ENCODE measurements around the gene IPO11. TPM values are rescaled to one million over a fixed set of nuclear protein-coding genes. Genes with fewer than 3 reads are reported as not detected.

IPO11 gene
- total and polyA plus RNA-seq, 9 donors: 10.4 to 40.3 (median 24.6) TPM

DNA sequence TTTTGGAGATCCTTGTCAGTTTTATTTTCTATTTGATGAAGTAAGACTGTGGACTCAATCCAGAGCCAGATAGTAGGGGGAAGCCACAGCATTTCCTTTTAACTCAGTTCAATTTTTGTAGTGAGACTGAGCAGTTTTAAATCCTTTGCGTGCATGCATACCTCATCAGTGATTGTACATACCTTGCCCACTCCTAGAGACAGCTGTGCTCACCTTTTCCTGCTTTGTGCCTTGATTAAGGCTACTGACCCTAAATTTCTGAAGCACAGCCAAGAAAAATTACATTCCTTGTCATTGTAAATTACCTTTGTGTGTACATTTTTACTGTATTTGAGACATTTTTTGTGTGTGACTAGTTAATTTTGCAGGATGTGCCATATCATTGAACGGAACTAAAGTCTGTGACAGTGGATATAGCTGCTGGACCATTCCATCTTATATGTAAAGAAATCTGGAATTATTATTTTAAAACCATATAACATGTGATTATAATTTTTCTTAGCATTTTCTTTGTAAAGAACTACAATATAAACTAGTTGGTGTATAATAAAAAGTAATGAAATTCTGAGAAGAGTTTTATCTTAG lies 26.7 kb upstream of the IPO11 start:
- 76 to 92% (median 86%) methylated on average over 2 of the region's 2 CpGs for WGBS, 3 donors
- Histone ChIP-seq H3K4me1 (ENCODE audit: insufficient read depth) (no peaks in the 10 kb centered on the region), H3K27me3 (no peaks in the 10 kb centered on the region), H3K27ac (no peak overlapping the region), H3K4me3 (no peak overlapping the region), H3K9me3 (no peaks in the 10 kb centered on the region), H3K36me3 (no peaks in the 10 kb centered on the region)
- TF ChIP-seq POLR2A (IDR thresholded peaks at IDR 0.05) (no peak), EP300 (IDR thresholded peaks at IDR 0.05) (no peak), CTCF (IDR thresholded peaks at IDR 0.05) (no peak)
- intact Hi-C loops (cut with DNase I): no loop called here
- no peak for DNase-seq

GRCh38 chr5:62386824-62387223 lies 25.7 kb upstream of the IPO11 start:
- Histone ChIP-seq H3K27me3 (no peaks in the 10 kb centered on the region), H3K36me3 (no peaks in the 10 kb centered on the region), H3K4me3 (no peak overlapping the region), H3K9me3 (no peaks in the 10 kb centered on the region), H3K27ac (no peak overlapping the region), H3K4me1 (ENCODE audit: insufficient read depth) (no peaks in the 10 kb centered on the region)
- intact Hi-C loops (cut with DNase I): no loop called here
- no peak for DNase-seq
- no peak for TF ChIP-seq EP300 (IDR thresholded peaks at IDR 0.05)
- TF ChIP-seq CTCF (IDR thresholded peaks at IDR 0.05): no peak

DNA sequence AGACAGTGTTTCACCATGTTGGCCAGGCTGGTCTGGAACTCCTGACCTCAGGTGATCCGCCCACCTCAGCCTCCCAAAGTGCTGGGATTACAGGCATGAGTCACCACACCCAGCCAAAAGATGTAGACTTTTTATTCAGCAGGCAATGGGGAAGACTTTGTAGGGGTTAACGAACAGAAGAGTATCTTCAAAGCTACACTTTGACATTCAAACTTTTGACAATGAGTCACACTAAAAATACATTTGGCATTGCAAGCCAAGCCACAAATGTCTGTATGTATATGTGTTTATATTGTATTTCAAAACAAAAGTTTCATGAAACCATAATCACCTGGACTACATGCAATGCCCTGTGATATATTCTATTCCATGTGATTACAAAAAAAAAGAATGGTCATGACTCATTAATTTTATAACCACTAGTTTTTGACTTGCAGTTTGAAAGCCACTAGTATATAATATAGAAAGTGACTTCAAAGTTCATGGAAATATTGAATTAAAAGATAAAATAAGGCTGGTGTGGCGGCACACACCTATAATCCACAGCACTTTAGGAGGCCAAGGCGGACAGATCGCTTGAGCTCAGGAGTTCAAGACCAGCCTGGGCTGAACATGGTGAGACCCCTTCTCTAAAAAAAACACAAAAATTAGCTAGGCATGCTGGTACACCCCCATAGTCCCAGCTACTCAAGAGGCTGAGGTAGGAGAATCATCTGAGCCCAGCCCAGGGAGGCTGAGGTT lies 17.2 kb upstream of the IPO11 start:
- no peak for DNase-seq
- intact Hi-C loops (cut with DNase I): no loop called here
- Histone ChIP-seq H3K36me3 (no peaks in the 10 kb centered on the region), H3K27ac (no peak overlapping the region), H3K4me1 (ENCODE audit: insufficient read depth) (no peaks in the 10 kb centered on the region), H3K4me3 (no peak overlapping the region), H3K27me3 (no peaks in the 10 kb centered on the region), H3K9me3 (no peaks in the 10 kb centered on the region)
- 87 to 93% (median 89%) methylated on average over 5 of the region's 5 CpGs for WGBS, 3 donors
- TF ChIP-seq CTCF (IDR thresholded peaks at IDR 0.05): no peak
- no peak for TF ChIP-seq POLR2A (IDR thresholded peaks at IDR 0.05)
- TF ChIP-seq EP300 (IDR thresholded peaks at IDR 0.05): no peak

GRCh38 chr5:62403411-62404250 lies 8.9 kb upstream of the IPO11 start, which contains the start of gene DIMT1:
TSS of gene DIMT1 (minus strand) at chr5:62403905. CDS start at chr5:62403772, 133 bp downstream.
- Histone ChIP-seq H3K27me3 (no peaks in the 10 kb centered on the region), H3K9me3 (no peaks in the 10 kb centered on the region), H3K4me3 (peak within 1 kb of the TSS; percentile 98), H3K27ac (peak within 1 kb of the TSS; percentile 74 to 81), H3K4me1 (ENCODE audit: insufficient read depth) (no peaks in the 10 kb centered on the region), H3K36me3 (no peaks in the 10 kb centered on the region)
- DNase-seq: peak; percentile 93 to 95 (median 93)
- WGBS, 3 donors: 0 to 1% (median 1%) methylated on average over 53 to 66 of the region's 66 CpGs
- intact Hi-C loops (cut with DNase I): no loop called here
- peak; percentile 77 for TF ChIP-seq POLR2A (IDR thresholded peaks at IDR 0.05)
- TF ChIP-seq EP300 (IDR thresholded peaks at IDR 0.05): no peak

All from ovary (tissue), 9 donors.